ENCODE data around the gene TFPI. TPM values are rescaled to one million over a fixed set of nuclear protein-coding genes. Genes with fewer than 3 reads are reported as not detected.
A peak's percentile ranks its signal among the peaks of the same experiment; 100 is the strongest.

Gene TFPI
- total RNA-seq, 1 donor from 2014 or later = 144 TPM

- DNase-seq (ENCODE audit: low spot score) (no peak), ATAC-seq (peak; percentile 86)
Measured at GRCh38 chr2:187470698-187471097, 83.5 kb downstream of the TFPI start.

GRCh38 chr2:187469538-187469937, 84.7 kb downstream of the TFPI start:
- DNase-seq (ENCODE audit: low spot score) (no peak), ATAC-seq (no peak)

GRCh38 chr2:187468262-187468661, 86.0 kb downstream of the TFPI start:
- DNase-seq (ENCODE audit: low spot score) = no peak
- ATAC-seq = no peak

- DNase-seq (ENCODE audit: low spot score) (no peak), ATAC-seq (no peak)
Measured at GRCh38 chr2:187466129-187466792, 88.0 kb downstream of the TFPI start.

GRCh38 chr2:187462839-187463238, 91.4 kb downstream of the TFPI start:
- peak; percentile 73 for ATAC-seq

GRCh38 chr2:187461294-187462261, 92.7 kb downstream of the TFPI start:
- ATAC-seq (peak; percentile 61), DNase-seq (ENCODE audit: low spot score) (no peak)

More at GRCh38 chr2:187462839-187463238, 91.4 kb downstream of the TFPI start:
- no peak for DNase-seq (ENCODE audit: low spot score)

- DNase-seq (ENCODE audit: low spot score) = no peak
Measured at GRCh38 chr2:187459256-187459655, 95.0 kb downstream of the TFPI start.

GRCh38 chr2:187453078-187453641, 101.1 kb downstream of the TFPI start:
- ATAC-seq = peak; percentile 62
- DNase-seq (ENCODE audit: low spot score) = no peak

More at GRCh38 chr2:187459256-187459655, 95.0 kb downstream of the TFPI start:
- no peak for ATAC-seq

GRCh38 chr2:187451510-187451909, 102.7 kb downstream of the TFPI start:
- no peak for DNase-seq (ENCODE audit: low spot score)
- ATAC-seq = no peak

- DNase-seq (ENCODE audit: low spot score) (no peak), ATAC-seq (no peak)
Measured at GRCh38 chr2:187447336-187447735, 106.9 kb downstream of the TFPI start.

- ATAC-seq = no peak
- no peak for DNase-seq (ENCODE audit: low spot score)
Measured at GRCh38 chr2:187446711-187447110, 107.5 kb downstream of the TFPI start.

GRCh38 chr2:187445051-187445450, 109.2 kb downstream of the TFPI start:
- DNase-seq (ENCODE audit: low spot score) (no peak), ATAC-seq (no peak)

- no peak for DNase-seq (ENCODE audit: low spot score)
- no peak for ATAC-seq
Measured at GRCh38 chr2:187442778-187443177, 111.5 kb downstream of the TFPI start.

GRCh38 chr2:187442378-187442777, 111.9 kb downstream of the TFPI start:
- DNase-seq (ENCODE audit: low spot score) (no peak), ATAC-seq (no peak)

GRCh38 chr2:187440101-187440675, 114.0 kb downstream of the TFPI start:
- DNase-seq (ENCODE audit: low spot score) (no peak), ATAC-seq (no peak)

- no peak for DNase-seq (ENCODE audit: low spot score)
- ATAC-seq = no peak
Measured at GRCh38 chr2:187438455-187438854, 115.8 kb downstream of the TFPI start.

- no peak for DNase-seq (ENCODE audit: low spot score)
- no peak for ATAC-seq
Measured at GRCh38 chr2:187435756-187436155, 118.5 kb downstream of the TFPI start.

- no peak for ATAC-seq
- no peak for DNase-seq (ENCODE audit: low spot score)
Measured at GRCh38 chr2:187435078-187435477, 119.2 kb downstream of the TFPI start.

- no peak for ATAC-seq
- DNase-seq (ENCODE audit: low spot score) = no peak
Measured at GRCh38 chr2:187434342-187434785, 119.9 kb downstream of the TFPI start.

GRCh38 chr2:187431911-187432310, 122.3 kb downstream of the TFPI start:
- DNase-seq (ENCODE audit: low spot score) (no peak), ATAC-seq (peak; percentile 93)

GRCh38 chr2:187429989-187430388, 124.2 kb downstream of the TFPI start:
- ATAC-seq = no peak

More at GRCh38 chr2:187429989-187430388, 124.2 kb downstream of the TFPI start:
- DNase-seq (ENCODE audit: low spot score) = no peak

Data from left lobe of liver (tissue), 2 donors.